Measurements from ENCODE around the gene LAMA3.

The LAMA3 gene

DNA sequence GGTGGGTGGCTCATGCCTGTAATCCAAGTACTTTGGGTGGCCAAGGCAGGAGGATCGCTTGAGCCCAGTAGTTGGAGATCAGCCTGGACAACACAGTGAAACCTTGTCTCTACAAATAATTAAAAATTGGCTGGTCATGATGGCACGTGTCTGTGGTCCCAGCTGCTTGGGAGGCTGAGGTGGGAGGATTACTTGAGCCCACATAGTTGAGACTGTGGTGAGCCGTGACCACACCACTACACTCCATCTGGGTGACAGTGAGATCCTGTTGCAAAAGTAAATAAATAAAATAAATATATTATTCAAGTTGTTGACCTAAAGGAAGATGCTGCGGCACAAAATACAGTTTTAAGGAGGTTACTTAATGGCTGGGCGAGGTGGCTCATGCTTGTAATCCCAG, 72.7 kb downstream of the LAMA3 start:
- H3K27ac ChIP-seq: no peak overlapping the region
- TF ChIP-seq ZFX (IDR thresholded peaks at IDR 0.05): no peak
- TF ChIP-seq CTCF (conservative IDR thresholded peaks at IDR 0.05): no peak

DNA sequence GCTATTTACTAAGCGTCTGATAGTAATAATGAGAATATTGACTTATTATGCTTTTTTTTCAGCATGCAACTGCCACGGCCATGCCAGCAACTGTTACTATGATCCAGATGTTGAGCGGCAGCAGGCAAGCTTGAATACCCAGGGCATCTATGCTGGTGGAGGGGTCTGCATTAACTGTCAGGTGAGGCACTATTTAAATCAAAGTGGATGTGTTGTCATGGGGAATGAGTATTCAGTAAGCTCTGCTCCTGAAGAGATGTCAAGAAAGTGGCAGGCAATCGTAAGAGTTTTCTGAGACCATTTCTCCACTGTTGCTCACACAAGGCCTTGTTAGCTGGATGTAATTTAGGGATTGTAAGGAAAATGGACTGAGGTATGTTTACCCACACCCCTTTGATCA, 74.1 kb downstream of the LAMA3 start:
- TF ChIP-seq ZFX (IDR thresholded peaks at IDR 0.05): no peak
- TF ChIP-seq CTCF (conservative IDR thresholded peaks at IDR 0.05): no peak

GRCh38 chr18:23765931-23766330, 76.7 kb downstream of the LAMA3 start:
- no peak overlapping the region for H3K27ac ChIP-seq
- TF ChIP-seq CTCF (conservative IDR thresholded peaks at IDR 0.05) (no peak), ZFX (IDR thresholded peaks at IDR 0.05) (no peak)

More for the DNA sequence above, 74.1 kb downstream of the LAMA3 start:
- H3K27ac ChIP-seq: no peak overlapping the region

DNA sequence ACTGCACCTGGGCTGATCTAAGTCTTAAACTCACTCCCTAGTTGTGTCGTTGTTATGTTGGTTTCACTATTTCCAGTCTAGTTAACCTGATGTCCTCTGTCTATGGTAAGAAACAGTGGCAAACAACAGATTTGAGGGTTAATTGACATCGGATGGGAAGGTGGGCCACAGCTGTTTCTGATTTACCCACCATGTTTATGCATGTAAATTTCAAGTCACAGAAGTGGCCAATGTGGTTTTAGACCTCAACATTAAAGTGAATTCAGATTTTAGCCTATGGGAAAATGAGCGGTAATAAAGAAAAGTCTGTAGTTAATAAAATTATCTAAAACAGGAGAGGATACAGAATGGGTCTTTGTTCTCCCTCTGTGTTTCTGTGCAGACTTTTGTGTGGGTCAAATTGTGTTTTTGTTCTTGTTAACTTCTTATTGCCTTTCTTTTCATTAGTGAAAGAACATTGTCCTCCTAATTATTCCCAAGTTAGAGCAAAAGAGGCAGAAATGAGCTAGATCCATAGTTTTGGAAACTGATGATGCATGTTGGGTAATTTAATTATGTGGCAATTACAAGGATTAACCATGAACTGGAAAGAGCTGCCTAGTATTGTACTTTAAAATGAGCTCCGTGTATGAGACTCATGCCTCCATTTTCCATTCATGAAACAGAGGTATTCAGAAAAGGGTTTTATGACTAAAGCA, 83.2 kb downstream of the LAMA3 start:
- no peak for TF ChIP-seq ZFX (IDR thresholded peaks at IDR 0.05)
- TF ChIP-seq CTCF (conservative IDR thresholded peaks at IDR 0.05): no peak
- H3K27ac ChIP-seq: no peak overlapping the region

DNA sequence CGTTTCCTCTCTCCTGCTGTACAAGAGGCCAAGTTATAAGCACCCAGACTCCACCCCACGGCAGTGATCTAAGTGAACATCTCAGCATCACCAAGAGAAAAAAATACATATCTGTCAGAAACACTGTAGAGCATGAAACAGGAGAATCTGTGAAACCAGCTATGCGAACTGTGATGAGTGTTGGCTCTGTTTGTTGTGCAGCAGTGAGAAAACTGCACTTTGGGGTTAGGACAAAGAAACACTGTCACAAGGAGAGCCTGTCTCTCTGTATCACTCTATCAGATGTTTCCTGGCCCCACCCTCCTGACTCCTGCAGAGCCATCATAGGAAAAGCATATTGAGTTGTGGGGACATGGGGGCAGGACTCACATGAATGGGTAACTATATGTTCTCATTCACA, 87.1 kb downstream of the LAMA3 start:
- TF ChIP-seq ZFX (IDR thresholded peaks at IDR 0.05) (no peak), CTCF (conservative IDR thresholded peaks at IDR 0.05) (no peak)
- H3K27ac ChIP-seq: no peak overlapping the region

DNA sequence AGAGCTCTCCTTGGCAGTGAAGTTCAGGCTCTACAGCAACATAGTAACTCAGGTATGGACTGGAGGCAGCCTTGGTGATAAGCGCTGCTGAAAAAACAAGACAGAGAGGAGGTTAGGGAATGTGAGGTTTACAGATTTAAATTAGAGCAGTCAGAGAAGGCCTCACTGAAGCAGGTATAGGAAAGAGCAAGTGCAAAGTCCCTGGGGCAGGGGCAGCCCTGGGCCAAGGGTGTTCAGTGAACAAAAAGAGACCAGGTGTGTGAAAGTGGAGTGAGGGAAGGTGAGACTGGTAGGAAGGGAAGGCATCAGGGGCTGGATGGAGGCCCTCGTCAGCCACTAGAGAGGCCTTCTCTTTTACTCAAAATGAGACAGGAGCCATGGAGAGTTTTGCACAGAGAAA, 89.6 kb downstream of the LAMA3 start:
- H3K27ac ChIP-seq: no peak overlapping the region
- TF ChIP-seq CTCF (conservative IDR thresholded peaks at IDR 0.05) (no peak), ZFX (IDR thresholded peaks at IDR 0.05) (no peak)

DNA sequence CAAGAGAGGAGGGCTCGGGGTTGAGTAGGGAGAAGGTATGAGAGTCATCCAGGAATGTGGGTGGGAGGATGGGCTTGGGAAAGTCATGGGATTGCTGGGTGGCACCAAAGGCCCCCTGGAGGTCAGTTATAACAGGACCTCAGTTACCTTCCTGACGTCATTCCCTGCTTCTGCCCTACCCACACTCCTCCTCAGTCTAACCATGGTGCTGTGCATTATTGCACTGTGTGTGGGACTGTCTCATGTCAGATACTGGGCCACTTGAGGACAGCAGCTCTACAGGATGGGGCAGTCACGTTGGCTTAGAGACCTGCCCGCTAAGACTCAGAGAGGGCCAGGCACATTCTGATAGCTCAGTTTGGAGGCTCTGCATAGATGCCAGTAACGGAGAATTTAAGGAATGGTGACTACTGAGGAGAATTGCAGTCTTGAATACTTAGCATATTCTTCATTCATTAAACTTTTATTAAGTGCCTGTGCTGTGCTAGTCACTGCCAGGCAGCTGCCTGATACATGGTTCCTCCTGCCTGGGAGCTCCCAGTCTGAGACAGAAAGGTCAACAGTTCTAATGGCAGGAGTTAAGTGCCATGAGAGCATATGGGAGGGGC, 90.5 kb downstream of the LAMA3 start:
- H3K27ac ChIP-seq: no peak overlapping the region

More for the DNA sequence above, 90.5 kb downstream of the LAMA3 start:
- no peak for TF ChIP-seq CTCF (conservative IDR thresholded peaks at IDR 0.05)
- TF ChIP-seq ZFX (IDR thresholded peaks at IDR 0.05): no peak

Data from C4-2B (cell line).